ENCODE measurements around the gene ZBTB40. TPM values are rescaled to one million over a fixed set of nuclear protein-coding genes. Genes with fewer than 3 reads are reported as not detected.
A peak's percentile ranks its signal among the peaks of the same experiment; 100 is the strongest.

Gene ZBTB40
- total and polyA plus RNA-seq, 2 of the 13 experiments (the other 11 are each of a cell fraction or from before 2014, with no cell fraction given), result 8.8 to 16.5 TPM

DNA sequence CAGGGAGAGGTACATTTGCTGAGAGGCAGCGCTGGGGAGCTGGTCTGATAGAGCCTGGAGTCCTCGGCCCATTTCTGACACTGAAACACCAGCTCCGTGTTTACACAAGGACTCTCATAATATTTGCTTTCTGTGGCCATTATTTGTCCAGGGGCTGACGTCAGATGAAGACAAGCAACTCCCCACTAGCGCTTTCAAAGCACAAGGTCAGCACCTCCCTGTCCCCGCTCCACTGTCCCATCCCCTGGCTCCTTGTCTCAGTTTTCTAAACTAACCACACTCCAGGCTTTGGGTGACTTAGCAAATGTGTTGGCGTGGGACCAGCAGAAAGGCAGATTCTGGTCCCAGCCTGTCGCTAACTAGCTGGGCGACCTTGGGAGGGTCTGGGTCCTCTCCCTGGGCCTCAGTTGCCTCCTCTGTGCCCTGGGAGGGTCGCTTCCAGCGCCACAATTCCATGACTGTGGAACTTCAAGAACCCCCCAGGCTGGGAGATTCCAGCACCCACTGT lies 37.4 kb upstream of the ZBTB40 start (continued):
- TF ChIP-seq, protein P1, sequence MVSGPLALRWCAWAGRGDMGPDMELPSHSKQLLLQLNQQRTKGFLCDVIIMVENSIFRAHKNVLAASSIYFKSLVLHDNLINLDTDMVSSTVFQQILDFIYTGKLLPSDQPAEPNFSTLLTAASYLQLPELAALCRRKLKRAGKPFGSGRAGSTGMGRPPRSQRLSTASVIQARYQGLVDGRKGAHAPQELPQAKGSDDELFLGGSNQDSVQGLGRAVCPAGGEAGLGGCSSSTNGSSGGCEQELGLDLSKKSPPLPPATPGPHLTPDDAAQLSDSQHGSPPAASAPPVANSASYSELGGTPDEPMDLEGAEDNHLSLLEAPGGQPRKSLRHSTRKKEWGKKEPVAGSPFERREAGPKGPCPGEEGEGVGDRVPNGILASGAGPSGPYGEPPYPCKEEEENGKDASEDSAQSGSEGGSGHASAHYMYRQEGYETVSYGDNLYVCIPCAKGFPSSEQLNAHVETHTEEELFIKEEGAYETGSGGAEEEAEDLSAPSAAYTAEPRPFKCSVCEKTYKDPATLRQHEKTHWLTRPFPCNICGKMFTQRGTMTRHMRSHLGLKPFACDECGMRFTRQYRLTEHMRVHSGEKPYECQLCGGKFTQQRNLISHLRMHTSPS (CRISPR knock-in tag; IDR thresholded peaks at IDR 0.05; ENCODE audit: low read depth), result no peak
- TF ChIP-seq PPARG (CRISPR knock-in tag; conservative IDR thresholded peaks at IDR 0.05) (0 out of 2 replicates have a peak, but pooled peaks have one; percentile 33), SKI (IDR thresholded peaks at IDR 0.05; ENCODE audit: partially characterized antibody) (peak; percentile 69), ZNF501 (CRISPR knock-in tag; IDR thresholded peaks at IDR 0.05) (peak; percentile 56; the same call in 1 of the 2 replicates), JUNB (CRISPR knock-in tag; IDR thresholded peaks at IDR 0.05; ENCODE audit: borderline replicate concordance) (peak; percentile 54; the same call in 1 of the 2 replicates), ZNF782 (CRISPR knock-in tag; IDR thresholded peaks at IDR 0.05; ENCODE audit: borderline replicate concordance) (no peak), TCF7 (IDR thresholded peaks at IDR 0.05; ENCODE audit: low read depth) (peak; percentile 74), ZBTB7A (CRISPR knock-in tag; IDR thresholded peaks at IDR 0.05) (no peak), RNF2 (conservative IDR thresholded peaks at IDR 0.05; ENCODE audit: low read depth) (peak; percentile 53; the same call in 1 of the 2 replicates), ZNF274 (CRISPR knock-in tag; IDR thresholded peaks at IDR 0.05) (no peak), SMARCC2 (IDR thresholded peaks at IDR 0.05) (no peak), NFYB (CRISPR knock-in tag; IDR thresholded peaks at IDR 0.05) (no peak; the same call in 1 of the 2 replicates), SIX1 (CRISPR knock-in tag; IDR thresholded peaks at IDR 0.05; ENCODE audit: borderline replicate concordance) (0 out of 2 replicates have a peak, but pooled peaks have one; percentile 25), PCBP2 (optimal IDR thresholded peaks at IDR 0.05; ENCODE audit: low read depth, low read length, poor library complexity, severe bottlenecking) (no peak), POLR2AphosphoS2 (IDR thresholded peaks at IDR 0.05; ENCODE audit: low read depth, low read length) (no peak), ZNF484 (CRISPR knock-in tag; IDR thresholded peaks at IDR 0.05; ENCODE audit: borderline replicate concordance, low read depth) (no peak), HOXA5 (CRISPR knock-in tag; IDR thresholded peaks at IDR 0.05) (no peak; the same call in 1 of the 2 replicates), ZNF225 (CRISPR knock-in tag; IDR thresholded peaks at IDR 0.05) (no peak), ZNF460 (CRISPR knock-in tag; IDR thresholded peaks at IDR 0.05; ENCODE audit: borderline replicate concordance) (no peak), ZNF335 (CRISPR knock-in tag; IDR thresholded peaks at IDR 0.05) (no peak), ZC3H13 (CRISPR knock-in tag; IDR thresholded peaks at IDR 0.05) (no peak), ZNF451 (CRISPR knock-in tag; IDR thresholded peaks at IDR 0.05) (no peak)
- TF ChIP-seq, protein P2, sequence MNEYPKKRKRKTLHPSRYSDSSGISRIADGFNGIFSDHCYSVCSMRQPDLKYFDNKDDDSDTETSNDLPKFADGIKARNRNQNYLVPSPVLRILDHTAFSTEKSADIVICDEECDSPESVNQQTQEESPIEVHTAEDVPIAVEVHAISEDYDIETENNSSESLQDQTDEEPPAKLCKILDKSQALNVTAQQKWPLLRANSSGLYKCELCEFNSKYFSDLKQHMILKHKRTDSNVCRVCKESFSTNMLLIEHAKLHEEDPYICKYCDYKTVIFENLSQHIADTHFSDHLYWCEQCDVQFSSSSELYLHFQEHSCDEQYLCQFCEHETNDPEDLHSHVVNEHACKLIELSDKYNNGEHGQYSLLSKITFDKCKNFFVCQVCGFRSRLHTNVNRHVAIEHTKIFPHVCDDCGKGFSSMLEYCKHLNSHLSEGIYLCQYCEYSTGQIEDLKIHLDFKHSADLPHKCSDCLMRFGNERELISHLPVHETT (CRISPR knock-in tag; conservative IDR thresholded peaks at IDR 0.05), result no peak
- TF ChIP-seq, protein P3, sequence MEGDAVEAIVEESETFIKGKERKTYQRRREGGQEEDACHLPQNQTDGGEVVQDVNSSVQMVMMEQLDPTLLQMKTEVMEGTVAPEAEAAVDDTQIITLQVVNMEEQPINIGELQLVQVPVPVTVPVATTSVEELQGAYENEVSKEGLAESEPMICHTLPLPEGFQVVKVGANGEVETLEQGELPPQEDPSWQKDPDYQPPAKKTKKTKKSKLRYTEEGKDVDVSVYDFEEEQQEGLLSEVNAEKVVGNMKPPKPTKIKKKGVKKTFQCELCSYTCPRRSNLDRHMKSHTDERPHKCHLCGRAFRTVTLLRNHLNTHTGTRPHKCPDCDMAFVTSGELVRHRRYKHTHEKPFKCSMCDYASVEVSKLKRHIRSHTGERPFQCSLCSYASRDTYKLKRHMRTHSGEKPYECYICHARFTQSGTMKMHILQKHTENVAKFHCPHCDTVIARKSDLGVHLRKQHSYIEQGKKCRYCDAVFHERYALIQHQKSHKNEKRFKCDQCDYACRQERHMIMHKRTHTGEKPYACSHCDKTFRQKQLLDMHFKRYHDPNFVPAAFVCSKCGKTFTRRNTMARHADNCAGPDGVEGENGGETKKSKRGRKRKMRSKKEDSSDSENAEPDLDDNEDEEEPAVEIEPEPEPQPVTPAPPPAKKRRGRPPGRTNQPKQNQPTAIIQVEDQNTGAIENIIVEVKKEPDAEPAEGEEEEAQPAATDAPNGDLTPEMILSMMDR (CRISPR knock-in tag; IDR thresholded peaks at IDR 0.05), result no peak; the same call in 1 of the 2 replicates
- TF ChIP-seq, protein P4, sequence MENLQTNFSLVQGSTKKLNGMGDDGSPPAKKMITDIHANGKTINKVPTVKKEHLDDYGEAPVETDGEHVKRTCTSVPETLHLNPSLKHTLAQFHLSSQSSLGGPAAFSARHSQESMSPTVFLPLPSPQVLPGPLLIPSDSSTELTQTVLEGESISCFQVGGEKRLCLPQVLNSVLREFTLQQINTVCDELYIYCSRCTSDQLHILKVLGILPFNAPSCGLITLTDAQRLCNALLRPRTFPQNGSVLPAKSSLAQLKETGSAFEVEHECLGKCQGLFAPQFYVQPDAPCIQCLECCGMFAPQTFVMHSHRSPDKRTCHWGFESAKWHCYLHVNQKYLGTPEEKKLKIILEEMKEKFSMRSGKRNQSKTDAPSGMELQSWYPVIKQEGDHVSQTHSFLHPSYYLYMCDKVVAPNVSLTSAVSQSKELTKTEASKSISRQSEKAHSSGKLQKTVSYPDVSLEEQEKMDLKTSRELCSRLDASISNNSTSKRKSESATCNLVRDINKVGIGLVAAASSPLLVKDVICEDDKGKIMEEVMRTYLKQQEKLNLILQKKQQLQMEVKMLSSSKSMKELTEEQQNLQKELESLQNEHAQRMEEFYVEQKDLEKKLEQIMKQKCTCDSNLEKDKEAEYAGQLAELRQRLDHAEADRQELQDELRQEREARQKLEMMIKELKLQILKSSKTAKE (CRISPR knock-in tag; IDR thresholded peaks at IDR 0.05; ENCODE audit: borderline replicate concordance), result 0 out of 2 replicates have a peak, but pooled peaks have one; percentile 47

Data from HepG2 (cell line).